Left renal pelvis (tissue), 4 donors: ENCODE data around the gene PLIN4. TPM values are rescaled to one million over a fixed set of nuclear protein-coding genes. Genes with fewer than 3 reads are reported as not detected.

Source experiments
- DNase-seq, 4 donors: peaks; one replicate each; pipeline ENCODE4 v3.0.0-alpha.2; 2013; ENCODE audit warnings: low read depth in 4 of 4, low spot score in 3 of 4
- polyA plus RNA-seq, 4 donors: library from polyadenylated mRNA; unstranded; fragments of 120-200 nt; gene quantifications; one replicate each; pipeline ENCODE4 v1.2.1, GENCODE V29; 2013; ENCODE audit not compliant: insufficient read length in 4 of 4

Gene PLIN4
- polyA plus RNA-seq, 4 donors, result 0.43 to 2.1 (median 0.86) TPM

- no peak for DNase-seq
These were observed 53.3 kb downstream of the PLIN4 start for GRCh38 chr19:4464815-4465581.

- DNase-seq, result peak; percentile 84 to 94 (median 92)
These were observed 60.5 kb downstream of the PLIN4 start, which contains the start of gene UBXN6 for GRCh38 chr19:4457654-4458395. Gene UBXN6 (minus strand): TSS chr19:4457794. CDS start chr19:4457697, 97 bp downstream.

- DNase-seq, result peak in 3 of 4 donors; percentile 38 to 60 (median 39)
These were observed 61.2 kb downstream of the PLIN4 start for GRCh38 chr19:4456843-4457653.

- DNase-seq, result no peak
These were observed 61.8 kb downstream of the PLIN4 start for GRCh38 chr19:4456476-4456842.

- peak in 3 of 4 donors; percentile 53 to 65 (median 55) for DNase-seq
These were observed 62.4 kb downstream of the PLIN4 start for GRCh38 chr19:4455719-4456475.

GRCh38 chr19:4454747-4455718, 63.3 kb downstream of the PLIN4 start:
- no peak for DNase-seq

- no peak for DNase-seq
These were observed 64.8 kb downstream of the PLIN4 start for GRCh38 chr19:4453232-4454179.

GRCh38 chr19:4452230-4452990, 65.9 kb downstream of the PLIN4 start:
- DNase-seq, result no peak

Other genes starting within 250 kb of the PLIN4 start
- 1 to 10 TPM; 1.8 to 5.7 (median 3.1) TPM for gene SHD, start 239.2 kb downstream of the PLIN4 start, polyA plus RNA-seq
- gene TMIGD2, start 216.1 kb downstream of the PLIN4 start, polyA plus RNA-seq, result under 1 TPM in 3 of 4 donors, not detected in 1; 0.21 to 0.56 (median 0.43) TPM
- gene FSD1, start 213.9 kb downstream of the PLIN4 start, polyA plus RNA-seq, result 1 to 10 TPM; 2.8 to 8.8 (median 5.4) TPM
- gene STAP2, start 179.7 kb downstream of the PLIN4 start, polyA plus RNA-seq, result 10 to 100 TPM; 12.5 to 40.1 (median 18.0) TPM
- 10 to 100 TPM; 14.1 to 30.4 (median 20.5) TPM for gene MPND, start 174.9 kb downstream of the PLIN4 start, polyA plus RNA-seq
- 10 to 100 TPM; 56.1 to 77.6 (median 72.3) TPM for gene SH3GL1, start 117.9 kb downstream of the PLIN4 start, polyA plus RNA-seq
- gene CHAF1A, start 115.8 kb downstream of the PLIN4 start, polyA plus RNA-seq, result 10 to 100 TPM; 19.0 to 25.5 (median 22.8) TPM
- 100 to 1,000 TPM in 1 of 4 donors, 10 to 100 TPM in 3; 82.7 to 125 (median 89.8) TPM for gene UBXN6, start 60.7 kb downstream of the PLIN4 start, polyA plus RNA-seq
- gene HDGFL2, start 46.2 kb downstream of the PLIN4 start, polyA plus RNA-seq, result 10 to 100 TPM; 62.6 to 88.6 (median 66.3) TPM
- gene PLIN5, start 16.7 kb upstream of the PLIN4 start, polyA plus RNA-seq, result 10 to 100 TPM in 1 of 4 donors, 1 to 10 TPM in 2, under 1 TPM in 1; 0.96 to 10.9 (median 3.0) TPM
- under 1 TPM; 0.49 to 0.96 (median 0.81) TPM for gene LRG1, start 21.6 kb upstream of the PLIN4 start, polyA plus RNA-seq
- 1 to 10 TPM; 2.3 to 5.4 (median 3.7) TPM for gene SEMA6B, start 41.2 kb upstream of the PLIN4 start, polyA plus RNA-seq
- 10 to 100 TPM in 2 of 4 donors, 1 to 10 TPM in 2; 9.4 to 15.4 (median 10.8) TPM for gene TNFAIP8L1, start 121.0 kb upstream of the PLIN4 start, polyA plus RNA-seq
- 10 to 100 TPM; 58.8 to 84.5 (median 78.5) TPM for gene MYDGF, start 151.9 kb upstream of the PLIN4 start, polyA plus RNA-seq
- 10 to 100 TPM; 17.4 to 26.5 (median 20.8) TPM for gene DPP9, start 205.4 kb upstream of the PLIN4 start, polyA plus RNA-seq